B cell (primary cell): ENCODE data around the gene ACAP1. TPM values are rescaled to one million over a fixed set of nuclear protein-coding genes. Genes with fewer than 3 reads are reported as not detected.

Source experiments
- ATAC-seq: fragments of 200-7000 bp; cut with Tn5 transposase; one replicate; pipeline ENCODE4 v1.10.0; 2021; ENCODE audit warnings: low read depth, mild to moderate bottlenecking, moderate number of reproducible peaks, moderate library complexity
- CTCF ChIA-PET: fragments of 350-600 bp; sonication (Branson Sonifier 250); formaldehyde crosslinking; loops from one replicate; lab custom pipeline; 2021; ENCODE audit warnings: antibody characterized with exemption, inconsistent platforms; lab: Charles Lee
- POLR2A ChIA-PET: fragments of 350-600 bp; sonication (Branson Sonifier 250); formaldehyde crosslinking; loops from one replicate; lab custom pipeline; 2021; ENCODE audit warnings: antibody characterized with exemption; lab: Charles Lee
- DNase-seq: peaks from one replicate; pipeline ENCODE4 v3.0.0; 2013
- H2AFZ ChIP-seq: 2 replicates; pipeline ENCODE4 v1.6.1; 2012; ENCODE audit warnings: mild to moderate bottlenecking, low read depth, low read length; ENCODE audit not compliant: insufficient read depth, poor library complexity, severe bottlenecking
- H3K27ac ChIP-seq, 2 donors: 1 replicate in 1 of 2; 2 replicates in 1 of 2; pipeline ENCODE4 v1.5.1; 2012 to 2013; ENCODE audit warnings: low read length in 2 of 2, mild to moderate bottlenecking in 2 of 2, moderate library complexity in 1 of 2
- H3K27me3 ChIP-seq, 4 experiments: fragments of 200-600 bp in 1 of 4; sonication (generic) in 1 of 4; replicated peaks in 1 of 4; 1 replicate in 2 of 4; 2 replicates in 2 of 4; pipeline versions ENCODE4 v1.6.1 to v1.7.0; 2013 to 2016; ENCODE audit warnings: low read length in 3 of 4, mild to moderate bottlenecking in 2 of 4, mixed read lengths in 1 of 4, moderate library complexity in 1 of 4; ENCODE audit not compliant: insufficient read depth in 4 of 4, control insufficient read depth in 3 of 4; ENCODE audit errors: control extremely low read depth in 1 of 4
- H3K36me3 ChIP-seq, 2 experiments: replicated peaks in 1 of 2; 1 replicate in 1 of 2; 2 replicates in 1 of 2; pipeline versions ENCODE4 v1.6.1 to v1.7.1; 2013; ENCODE audit warnings: low read length in 1 of 2; ENCODE audit not compliant: insufficient read depth in 2 of 2, control insufficient read depth in 1 of 2; ENCODE audit errors: control extremely low read depth in 1 of 2, extremely low read depth in 1 of 2
- H3K4me1 ChIP-seq, 2 donors: fragments of 200-600 bp in 1 of 2; sonication (generic) in 1 of 2; 1 replicate in 1 of 2; 2 replicates in 1 of 2; pipeline versions ENCODE4 v1.5.1 to v1.6.1; 2013 to 2017; ENCODE audit warnings: low read length in 2 of 2; ENCODE audit not compliant: control insufficient read depth in 2 of 2, insufficient read depth in 2 of 2
- H3K4me2 ChIP-seq: replicated peaks from 2 replicates; pipeline ENCODE3; 2012; ENCODE audit warnings: mild to moderate bottlenecking, low read depth, low read length; ENCODE audit not compliant: poor library complexity, severe bottlenecking
- H3K4me3 ChIP-seq, 5 experiments: fragments of 200-600 bp in 1 of 5; sonication (generic) in 1 of 5; 1 replicate in 3 of 5; 2 replicates in 2 of 5; pipeline versions ENCODE4 v1.5.1 to v1.7.0; 2011 to 2016; ENCODE audit warnings: low read length in 4 of 5, mild to moderate bottlenecking in 4 of 5, low read depth in 2 of 5, control low read depth in 1 of 5, moderate library complexity in 1 of 5; ENCODE audit not compliant: insufficient read depth in 1 of 5; ENCODE audit errors: control extremely low read depth in 1 of 5, extremely low read depth in 1 of 5
- H3K79me2 ChIP-seq: fragments of 200-600 bp; sonication (generic); one replicate; pipeline ENCODE4 v1.6.0; 2016; ENCODE audit warnings: low read length; ENCODE audit not compliant: control insufficient read depth, insufficient read depth
- H3K9ac ChIP-seq: fragments of 200-600 bp; sonication (generic); 2 replicates; pipeline ENCODE4 v1.6.1; 2017; ENCODE audit warnings: mild to moderate bottlenecking, low read length, moderate library complexity
- H3K9me3 ChIP-seq, 3 donors: one replicate each; pipeline versions ENCODE4 v1.6.1 to v1.7.1; 2013; ENCODE audit warnings: low read length in 2 of 3; ENCODE audit not compliant: control insufficient read depth in 2 of 3, insufficient read depth in 1 of 3; ENCODE audit errors: control extremely low read depth in 1 of 3
- H4K20me1 ChIP-seq: 2 replicates; pipeline ENCODE4 v1.6.0; 2012; ENCODE audit warnings: mild to moderate bottlenecking, low read length; ENCODE audit not compliant: insufficient read depth, control insufficient read depth, poor library complexity, severe bottlenecking
- H3K27ac Mint-ChIP-seq: one replicate; pipeline ENCODE4 v1.8.0; 2021; ENCODE audit warnings: mixed read lengths
- H3K27me3 Mint-ChIP-seq: one replicate; pipeline ENCODE4 v1.8.0; 2021; ENCODE audit warnings: mixed read lengths
- H3K4me1 Mint-ChIP-seq: one replicate; pipeline ENCODE4 v1.8.0; 2021; ENCODE audit warnings: mixed read lengths
- H3K4me3 Mint-ChIP-seq: one replicate; pipeline ENCODE4 v1.8.0; 2021; ENCODE audit warnings: mixed read lengths
- H3K9me3 Mint-ChIP-seq: one replicate; pipeline ENCODE4 v1.8.0; 2022; ENCODE audit warnings: mixed read lengths; ENCODE audit not compliant: insufficient read depth
- EZH2 ChIP-seq: IDR thresholded peaks from 2 replicates; pipeline ENCODE4 v1.6.1; 2012; ENCODE audit warnings: borderline replicate concordance, low read depth, mild to moderate bottlenecking, moderate library complexity, low read length; ENCODE audit not compliant: insufficient read depth, poor library complexity, severe bottlenecking
- WGBS: methylation state at CpG from one replicate; pipeline ENCODE4 v1.1.5; 2013; ENCODE audit warnings: missing lambda C conversion rate; ENCODE audit not compliant: insufficient coverage; 5-methylcytosine and 5-hydroxymethylcytosine counted together
- intact Hi-C: fragments of 100-400 bp; cut with micrococcal nuclease; formaldehyde crosslinking; loops from one replicate; pipeline ENCODE4 v1.10.0; 2022
- polyA plus RNA-seq: library from polyadenylated mRNA; depleted of rRNA; stranded (reverse); fragments of >200 nt; gene quantifications from 2 replicates; pipeline ENCODE4 v1.2.3, GENCODE V29; 2012
- total RNA-seq, 2 donors: library from RNA; stranded (reverse); fragments of 120-200 nt in 1 of 2; gene quantifications; 1 replicate in 1 of 2; 2 replicates in 1 of 2; pipeline versions ENCODE4 v1.2.3 to v1.2.4, GENCODE V29; 2013 to 2022
- TF ChIP-seq, protein P1 (sequence below): fragments of 200-600 bp; IDR thresholded peaks from one replicate; pipeline ENCODE4 v1.8.0; 2022; ENCODE audit warnings: antibody characterized with exemption, mild to moderate bottlenecking

ACAP1 gene
- total and polyA plus RNA-seq, 2 donors (not counting 1 experiment from before 2014, with no cell fraction given), result 392 to 412 TPM

DNA sequence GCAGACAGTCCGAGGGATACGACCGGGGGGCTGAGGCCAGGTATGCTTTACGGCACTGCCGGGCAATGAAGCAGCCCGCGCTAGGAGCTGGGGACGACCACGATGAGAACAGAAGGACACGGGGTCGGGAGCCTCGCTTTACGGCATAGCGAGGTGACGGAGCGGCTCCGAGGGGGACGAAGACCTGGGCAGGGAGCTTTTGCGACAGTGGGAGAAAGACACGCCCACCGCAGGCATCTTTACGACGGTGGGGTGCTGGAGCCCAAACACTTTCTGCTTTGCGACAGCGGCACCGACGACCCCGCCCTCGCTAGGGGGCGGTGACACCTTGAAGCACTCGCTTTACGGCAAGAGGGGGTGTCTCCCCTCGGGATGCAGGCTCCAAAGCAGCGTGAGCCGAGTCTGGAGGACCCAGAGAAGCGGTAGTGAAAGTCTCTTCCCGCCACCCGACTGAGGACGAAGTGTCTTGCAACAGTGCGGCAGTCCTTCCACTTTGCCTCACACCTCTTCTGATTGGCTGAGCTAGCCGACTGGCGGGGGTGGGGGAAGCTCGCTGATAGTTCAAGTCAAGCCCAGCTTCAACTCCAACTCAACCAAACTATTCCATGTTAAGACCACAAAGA, 6.8 kb upstream of the ACAP1 start:
- Histone ChIP-seq H3K4me2 (peak overlapping the region; percentile 88), H3K9ac (peak overlapping the region; percentile 86), H3K27me3 (no peaks in the 10 kb centered on the region), H2AFZ (peak overlapping the region; percentile 94), H3K9me3 (no peaks in the 10 kb centered on the region), H3K27ac (peak overlapping the region; percentile 86 to 93), H3K4me1 (peaks cover 23 to 46% of the 10 kb centered on the region in 2 donors), H3K79me2 (peaks cover 26% of the 10 kb centered on the region), H3K36me3 (peaks cover 0 to 14% of the 10 kb centered on the region in 2 experiments), H3K4me3 (peak overlapping the region; percentile 65 to 92 (median 81)), H4K20me1 (no peaks in the 10 kb centered on the region)
- intact Hi-C loops, result loop anchor here (1.0 kb wide), 9 partner anchors 14 to 243 kb away; partner anchors contain the start of genes DVL2, EIF5A, ELP5 and GABARAP
- H3K4me1 Mint-ChIP-seq, result peaks cover 40% of the 10 kb centered on the region
- peak overlapping the region; percentile 96 for H3K4me3 Mint-ChIP-seq
- no peaks in the 10 kb centered on the region for H3K27me3 Mint-ChIP-seq
- H3K9me3 Mint-ChIP-seq, result no peaks in the 10 kb centered on the region
- peak; percentile 71 for ATAC-seq
- CTCF ChIA-PET, result interaction anchor here (0.8 to 2.7 kb wide), 19 partner anchors 9 to 284 kb away, joined by 3 to 20 read pairs (median 5); partner anchors contain the start of genes ACADVL, DLG4, GABARAP and GPS2
- POLR2A ChIA-PET, result interaction anchor here (0.6 to 2.4 kb wide), 19 partner anchors 9 to 918 kb away, joined by 3 to 18 read pairs (median 4); partner anchors contain the start of genes CD68, CTC1, CTDNEP1 and ELP5
- under 1% methylated on average over 40 of the region's 43 CpGs for WGBS
- TF ChIP-seq, protein P1, sequence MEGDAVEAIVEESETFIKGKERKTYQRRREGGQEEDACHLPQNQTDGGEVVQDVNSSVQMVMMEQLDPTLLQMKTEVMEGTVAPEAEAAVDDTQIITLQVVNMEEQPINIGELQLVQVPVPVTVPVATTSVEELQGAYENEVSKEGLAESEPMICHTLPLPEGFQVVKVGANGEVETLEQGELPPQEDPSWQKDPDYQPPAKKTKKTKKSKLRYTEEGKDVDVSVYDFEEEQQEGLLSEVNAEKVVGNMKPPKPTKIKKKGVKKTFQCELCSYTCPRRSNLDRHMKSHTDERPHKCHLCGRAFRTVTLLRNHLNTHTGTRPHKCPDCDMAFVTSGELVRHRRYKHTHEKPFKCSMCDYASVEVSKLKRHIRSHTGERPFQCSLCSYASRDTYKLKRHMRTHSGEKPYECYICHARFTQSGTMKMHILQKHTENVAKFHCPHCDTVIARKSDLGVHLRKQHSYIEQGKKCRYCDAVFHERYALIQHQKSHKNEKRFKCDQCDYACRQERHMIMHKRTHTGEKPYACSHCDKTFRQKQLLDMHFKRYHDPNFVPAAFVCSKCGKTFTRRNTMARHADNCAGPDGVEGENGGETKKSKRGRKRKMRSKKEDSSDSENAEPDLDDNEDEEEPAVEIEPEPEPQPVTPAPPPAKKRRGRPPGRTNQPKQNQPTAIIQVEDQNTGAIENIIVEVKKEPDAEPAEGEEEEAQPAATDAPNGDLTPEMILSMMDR, result no peak
- no peak for TF ChIP-seq EZH2
- DNase-seq, result peak; percentile 100
- peak overlapping the region; percentile 98 for H3K27ac Mint-ChIP-seq
